HEK293 (cell line): ENCODE measurements around the gene RABEPK.
"Not testable (repeated sequence)": the region's sequence is repeated elsewhere in the genome, so short reads cannot be mapped to it uniquely, and the experiment has no call there.

Experiments
- CTCF ChIA-PET: fragments of 350-600 bp; formaldehyde crosslinking; extraction: SDS; loops from one replicate; lab custom pipeline; 2021; ENCODE audit warnings: antibody characterized with exemption; lab: Yijun Ruan, JAX
- POLR2A ChIA-PET: fragments of 300-600 bp; formaldehyde crosslinking; extraction: SDS; loops from one replicate; lab custom pipeline; 2020; ENCODE audit warnings: antibody characterized with exemption, inconsistent platforms; lab: Yijun Ruan, JAX
- H3K27ac ChIP-seq: fragments of 200-500 bp; sonication (Bioruptor generic); 2 replicates; pipeline ENCODE4 v1.5.1; 2014; ENCODE audit warnings: low read depth, low read length, control low read depth, inconsistent platforms; ENCODE audit errors: extremely low read depth
- H3K36me3 ChIP-seq, 2 experiments: fragments of 200-500 bp in 1 of 2; sonication (Bioruptor generic) in 1 of 2; 1 replicate in 1 of 2; 2 replicates in 1 of 2; pipeline ENCODE4 v1.5.1; 2014 to 2017; ENCODE audit warnings: inconsistent platforms in 2 of 2, low read length in 2 of 2; ENCODE audit not compliant: control insufficient read depth in 2 of 2, insufficient read depth in 1 of 2
- H3K4me1 ChIP-seq: fragments of 200-500 bp; sonication (Bioruptor generic); 2 replicates; pipeline ENCODE4 v1.5.1; 2014; ENCODE audit warnings: mild to moderate bottlenecking, low read length, inconsistent platforms; ENCODE audit not compliant: control insufficient read depth, insufficient read depth
- H3K4me3 ChIP-seq: 2 replicates; pipeline ENCODE4 v1.5.1; 2011; ENCODE audit warnings: low read depth, mild to moderate bottlenecking, control low read depth, low read length, moderate library complexity
- H3K9me3 ChIP-seq: fragments of 200-500 bp; sonication (Bioruptor generic); 2 replicates; pipeline ENCODE4 v1.5.1; 2014; ENCODE audit warnings: low read depth, low read length, inconsistent platforms; ENCODE audit not compliant: control insufficient read depth, insufficient read depth
- GLI4 ChIP-seq: fragments of 450-650 bp; formaldehyde crosslinking; IDR thresholded peaks from 2 replicates; pipeline ENCODE4 v1.5.1; 2016; ENCODE audit warnings: missing biosample characterization, missing genetic modification characterization
- HOXC10 ChIP-seq: sonication (generic); formaldehyde crosslinking; IDR thresholded peaks from 2 replicates; pipeline ENCODE4 v1.8.1; 2023; ENCODE audit warnings: mild to moderate bottlenecking, missing genetic modification reagents
- IKZF3 ChIP-seq: fragments of 450-650 bp; IDR thresholded peaks from 2 replicates; pipeline ENCODE4 v1.5.0; 2018; ENCODE audit warnings: missing biosample characterization, mild to moderate bottlenecking, missing genetic modification characterization, moderate library complexity
- SCRT1 ChIP-seq: fragments of 450-650 bp; formaldehyde crosslinking; IDR thresholded peaks from 2 replicates; pipeline ENCODE4 v1.5.1; 2016; ENCODE audit warnings: missing biosample characterization, missing genetic modification characterization, borderline replicate concordance
- YY1 ChIP-seq: fragments of 450-650 bp; formaldehyde crosslinking; IDR thresholded peaks from 2 replicates; pipeline ENCODE4 v1.5.1; 2018; ENCODE audit warnings: missing biosample characterization, missing genetic modification characterization
- ZBTB17 ChIP-seq: fragments of 450-650 bp; formaldehyde crosslinking; IDR thresholded peaks from 2 replicates; pipeline ENCODE4 v1.5.1; 2016; ENCODE audit warnings: missing biosample characterization, missing genetic modification characterization
- ZBTB7A ChIP-seq: fragments of 450-650 bp; formaldehyde crosslinking; IDR thresholded peaks from 2 replicates; pipeline ENCODE4 v1.5.1; 2016; ENCODE audit warnings: low read depth, missing biosample characterization, missing genetic modification characterization
- ZNF121 ChIP-seq: fragments of 450-650 bp; formaldehyde crosslinking; IDR thresholded peaks from 2 replicates; pipeline ENCODE4 v1.5.1; 2016; ENCODE audit warnings: missing biosample characterization, missing genetic modification characterization
- ZNF133 ChIP-seq: fragments of 450-650 bp; formaldehyde crosslinking; IDR thresholded peaks from 2 replicates; pipeline ENCODE4 v1.5.1; 2016; ENCODE audit warnings: missing biosample characterization, missing genetic modification characterization
- ZNF138 ChIP-seq: fragments of 450-650 bp; formaldehyde crosslinking; IDR thresholded peaks from 2 replicates; pipeline ENCODE4 v1.5.1; 2016; ENCODE audit warnings: missing biosample characterization, missing genetic modification characterization, borderline replicate concordance
- ZNF140 ChIP-seq: fragments of 450-650 bp; formaldehyde crosslinking; IDR thresholded peaks from 2 replicates; pipeline ENCODE4 v1.5.1; 2016; ENCODE audit warnings: missing biosample characterization, missing genetic modification characterization
- ZNF146 ChIP-seq: fragments of 450-650 bp; formaldehyde crosslinking; IDR thresholded peaks from 2 replicates; pipeline ENCODE4 v1.5.1; 2016; ENCODE audit warnings: missing biosample characterization, missing genetic modification characterization
- ZNF311 ChIP-seq: fragments of 450-650 bp; formaldehyde crosslinking; IDR thresholded peaks from 2 replicates; pipeline ENCODE4 v1.5.1; 2017; ENCODE audit warnings: missing biosample characterization, missing genetic modification characterization, borderline replicate concordance
- ZNF394 ChIP-seq: fragments of 450-650 bp; formaldehyde crosslinking; IDR thresholded peaks from 2 replicates; pipeline ENCODE4 v1.5.1; 2016; ENCODE audit warnings: missing biosample characterization, missing genetic modification characterization, mild to moderate bottlenecking, moderate library complexity, borderline replicate concordance
- ZNF501 ChIP-seq: fragments of 450-650 bp; formaldehyde crosslinking; IDR thresholded peaks from 2 replicates; pipeline ENCODE4 v1.5.1; 2016; ENCODE audit warnings: missing biosample characterization, missing genetic modification characterization
- ZNF785 ChIP-seq: fragments of 450-650 bp; formaldehyde crosslinking; IDR thresholded peaks from 2 replicates; pipeline ENCODE4 v1.5.1; 2016; ENCODE audit warnings: missing biosample characterization, missing genetic modification characterization
- TF ChIP-seq, protein P1 (sequence below): fragments of 450-650 bp; formaldehyde crosslinking; conservative IDR thresholded peaks from 2 replicates; pipeline ENCODE4 v1.5.1; 2016; ENCODE audit warnings: low read depth, missing biosample characterization, missing genetic modification characterization
- TF ChIP-seq, protein P2 (sequence below): fragments of 450-650 bp; formaldehyde crosslinking; IDR thresholded peaks from 2 replicates; pipeline ENCODE4 v1.5.1; 2017; ENCODE audit warnings: missing biosample characterization, missing genetic modification characterization

Gene RABEPK

GRCh38 chr9:125224858-125225257 lies 24.5 kb downstream of the RABEPK start:
- H3K9me3 ChIP-seq, H3K27ac ChIP-seq, H3K4me3 ChIP-seq, H3K4me1 ChIP-seq: not testable (repeated sequence)
- ChIA-PET POLR2A (interaction anchor here (0.6 to 2.6 kb wide), 2 partner anchors 16 to 40 kb away, joined by 3 to 15 read pairs; partner anchors contain the start of gene HSPA5), CTCF (interaction anchor here (0.5 kb wide), 1 partner anchor 66 kb away, joined by 3 read pairs; no protein-coding TSS in a partner anchor)
- H3K36me3 ChIP-seq, result peaks cover 10 to 20% of the 10 kb centered on the region in 2 experiments; a peak in 2 of 3 replicates
- TF ChIP-seq ZNF121, result peak; percentile 46; the same call in 1 of the 2 replicates

DNA sequence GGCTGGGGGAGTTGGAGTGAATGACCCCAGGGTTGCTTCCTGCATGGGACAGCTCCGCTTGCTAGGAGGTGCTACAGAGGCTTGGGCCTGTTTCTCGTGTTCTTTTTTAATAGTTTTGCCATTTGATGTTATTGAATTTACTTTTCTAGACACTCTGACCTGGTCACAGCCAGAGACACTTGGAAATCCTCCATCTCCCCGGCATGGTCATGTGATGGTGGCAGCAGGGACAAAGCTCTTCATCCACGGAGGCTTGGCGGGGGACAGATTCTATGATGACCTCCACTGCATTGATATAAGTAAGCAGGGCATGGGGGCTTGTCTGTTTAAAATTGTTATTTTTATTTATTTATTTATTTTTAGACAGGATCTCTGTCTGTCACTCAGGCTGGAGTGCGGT lies 27.4 kb downstream of the RABEPK start:
- H3K9me3 ChIP-seq, result no peaks in the 10 kb centered on the region
- no peak overlapping the region for H3K4me3 ChIP-seq
- no peaks in the 10 kb centered on the region for H3K4me1 ChIP-seq
- TF ChIP-seq ZNF138 (no peak), ZBTB7A (tag by site-specific recombination) (no peak), YY1 (tag by site-specific recombination) (no peak), ZNF501 (no peak), ZNF311 (no peak), HOXC10 (CRISPR knock-in tag) (no peak), ZBTB17 (tag by site-specific recombination) (no peak), ZNF146 (no peak), GLI4 (tag by site-specific recombination) (no peak), SCRT1 (tag by site-specific recombination) (no peak), ZNF785 (tag by site-specific recombination) (no peak), ZNF140 (tag by site-specific recombination) (no peak), ZNF133 (no peak), ZNF394 (tag by site-specific recombination) (no peak), IKZF3 (tag by site-specific recombination) (no peak)
- TF ChIP-seq, protein P1, sequence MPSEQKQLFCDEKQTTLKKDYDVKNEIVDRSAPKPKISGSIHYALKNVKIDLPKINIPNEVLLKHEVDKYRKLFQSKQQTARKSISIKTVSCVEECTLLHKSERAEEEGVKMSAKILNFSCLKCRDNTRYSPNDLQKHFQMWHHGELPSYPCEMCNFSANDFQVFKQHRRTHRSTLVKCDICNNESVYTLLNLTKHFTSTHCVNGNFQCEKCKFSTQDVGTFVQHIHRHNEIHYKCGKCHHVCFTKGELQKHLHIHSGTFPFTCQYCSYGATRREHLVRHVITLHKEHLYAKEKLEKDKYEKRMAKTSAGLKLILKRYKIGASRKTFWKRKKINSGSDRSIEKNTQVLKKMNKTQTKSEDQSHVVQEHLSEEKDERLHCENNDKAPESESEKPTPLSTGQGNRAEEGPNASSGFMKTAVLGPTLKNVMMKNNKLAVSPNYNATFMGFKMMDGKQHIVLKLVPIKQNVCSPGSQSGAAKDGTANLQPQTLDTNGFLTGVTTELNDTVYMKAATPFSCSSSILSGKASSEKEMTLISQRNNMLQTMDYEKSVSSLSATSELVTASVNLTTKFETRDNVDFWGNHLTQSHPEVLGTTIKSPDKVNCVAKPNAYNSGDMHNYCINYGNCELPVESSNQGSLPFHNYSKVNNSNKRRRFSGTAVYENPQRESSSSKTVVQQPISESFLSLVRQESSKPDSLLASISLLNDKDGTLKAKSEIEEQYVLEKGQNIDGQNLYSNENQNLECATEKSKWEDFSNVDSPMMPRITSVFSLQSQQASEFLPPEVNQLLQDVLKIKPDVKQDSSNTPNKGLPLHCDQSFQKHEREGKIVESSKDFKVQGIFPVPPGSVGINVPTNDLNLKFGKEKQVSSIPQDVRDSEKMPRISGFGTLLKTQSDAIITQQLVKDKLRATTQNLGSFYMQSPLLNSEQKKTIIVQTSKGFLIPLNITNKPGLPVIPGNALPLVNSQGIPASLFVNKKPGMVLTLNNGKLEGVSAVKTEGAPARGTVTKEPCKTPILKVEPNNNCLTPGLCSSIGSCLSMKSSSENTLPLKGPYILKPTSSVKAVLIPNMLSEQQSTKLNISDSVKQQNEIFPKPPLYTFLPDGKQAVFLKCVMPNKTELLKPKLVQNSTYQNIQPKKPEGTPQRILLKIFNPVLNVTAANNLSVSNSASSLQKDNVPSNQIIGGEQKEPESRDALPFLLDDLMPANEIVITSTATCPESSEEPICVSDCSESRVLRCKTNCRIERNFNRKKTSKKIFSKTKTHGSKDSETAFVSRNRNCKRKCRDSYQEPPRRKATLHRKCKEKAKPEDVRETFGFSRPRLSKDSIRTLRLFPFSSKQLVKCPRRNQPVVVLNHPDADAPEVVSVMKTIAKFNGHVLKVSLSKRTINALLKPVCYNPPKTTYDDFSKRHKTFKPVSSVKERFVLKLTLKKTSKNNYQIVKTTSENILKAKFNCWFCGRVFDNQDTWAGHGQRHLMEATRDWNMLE, result no peak
- TF ChIP-seq, protein P2, sequence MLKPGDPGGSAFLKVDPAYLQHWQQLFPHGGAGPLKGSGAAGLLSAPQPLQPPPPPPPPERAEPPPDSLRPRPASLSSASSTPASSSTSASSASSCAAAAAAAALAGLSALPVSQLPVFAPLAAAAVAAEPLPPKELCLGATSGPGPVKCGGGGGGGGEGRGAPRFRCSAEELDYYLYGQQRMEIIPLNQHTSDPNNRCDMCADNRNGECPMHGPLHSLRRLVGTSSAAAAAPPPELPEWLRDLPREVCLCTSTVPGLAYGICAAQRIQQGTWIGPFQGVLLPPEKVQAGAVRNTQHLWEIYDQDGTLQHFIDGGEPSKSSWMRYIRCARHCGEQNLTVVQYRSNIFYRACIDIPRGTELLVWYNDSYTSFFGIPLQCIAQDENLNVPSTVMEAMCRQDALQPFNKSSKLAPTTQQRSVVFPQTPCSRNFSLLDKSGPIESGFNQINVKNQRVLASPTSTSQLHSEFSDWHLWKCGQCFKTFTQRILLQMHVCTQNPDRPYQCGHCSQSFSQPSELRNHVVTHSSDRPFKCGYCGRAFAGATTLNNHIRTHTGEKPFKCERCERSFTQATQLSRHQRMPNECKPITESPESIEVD (tag by site-specific recombination), result no peak
- ChIA-PET POLR2A (interaction anchor here (0.6 to 2.8 kb wide), 3 partner anchors 9 to 13 kb away, joined by 3 to 13 read pairs (median 3); partner anchors contain the start of gene HSPA5), CTCF (no interaction called here)
- no peak overlapping the region for H3K27ac ChIP-seq
- peaks cover 0 to 18% of the 10 kb centered on the region in 2 experiments; a peak in 2 of 3 replicates for H3K36me3 ChIP-seq
